ENCODE measurements around the gene TRPV3. TPM values are rescaled to one million over a fixed set of nuclear protein-coding genes. Genes with fewer than 3 reads are reported as not detected.

Gene TRPV3
- total and polyA plus RNA-seq, 2 of the 8 experiments (the other 6 are each of a cell fraction or from before 2014, with no cell fraction given): 0.56 to 1.0 TPM

GRCh38 chr17:3598078-3598477 lies 40.5 kb upstream of the TRPV3 start:
- Histone ChIP-seq H3K4me2 (ENCODE audit: insufficient read depth in 1 of 2, low read depth in 2 of 2, low read length in 2 of 2) (no peak overlapping the region), H3K23me2 (ENCODE audit: low read depth, low read length) (no peaks in the 10 kb centered on the region), H3K79me1 (ENCODE audit: low read depth, low read length) (no peaks in the 10 kb centered on the region), H4K5ac (ENCODE audit: insufficient read length, low read depth, low read length) (no peak overlapping the region), H2BK15ac (ENCODE audit: low read length) (no peak overlapping the region), H2AFZ (ENCODE audit: low read length) (no peak overlapping the region), H2BK120ac (replicated peaks; ENCODE audit: low read depth, low read length) (no peak overlapping the region), H3K4ac (replicated peaks; ENCODE audit: insufficient read length, low read depth, low read length) (no peak overlapping the region), H3K36me3 (ENCODE audit: control insufficient read depth in 2 of 4, insufficient read depth in 4 of 4, low read length in 3 of 4) (no peaks in the 10 kb centered on the region), H3K4me3 (ENCODE audit: extremely low read depth in 1 of 4, insufficient read depth in 2 of 4, low read depth in 3 of 4, low read length in 4 of 4) (no peak overlapping the region), H3K23ac (ENCODE audit: insufficient read length) (no peak overlapping the region), H3K9me3 (ENCODE audit: insufficient read depth in 2 of 2, low read depth in 1 of 2, low read length in 1 of 2) (no peaks in the 10 kb centered on the region), H4K20me1 (replicated peaks in 1 of 2; ENCODE audit: control insufficient read depth in 1 of 2, insufficient read depth in 2 of 2, low read length in 2 of 2) (peaks cover 0 to 2% of the 10 kb centered on the region in 2 experiments), H4K8ac (ENCODE audit: extremely low read depth, insufficient read depth, low read length) (peak overlapping the region; percentile 38; the same call in 1 of the 2 replicates), H2BK12ac (ENCODE audit: low read depth, low read length) (no peak overlapping the region), H3K27me3 (replicated peaks in 1 of 4; ENCODE audit: control insufficient read depth in 3 of 4, extremely low read depth in 1 of 4, insufficient read depth in 3 of 4, low read length in 3 of 4) (no peaks in the 10 kb centered on the region), H3K14ac (ENCODE audit: insufficient read length) (no peak overlapping the region), H3K18ac (ENCODE audit: extremely low read depth, low read length) (no peak overlapping the region), H3K79me2 (ENCODE audit: control insufficient read depth in 1 of 2, insufficient read depth in 2 of 2, low read length in 2 of 2) (no peaks in the 10 kb centered on the region), H3K9ac (replicated peaks in 1 of 4; ENCODE audit: extremely low read depth in 1 of 4, low read depth in 3 of 4, low read length in 3 of 4) (no peak overlapping the region), H2BK20ac (ENCODE audit: low read length) (no peak overlapping the region), H3K4me1 (replicated peaks in 1 of 4; ENCODE audit: control insufficient read depth in 3 of 4, insufficient read depth in 4 of 4, low read length in 3 of 4) (no peaks in the 10 kb centered on the region; a peak in 1 of 7 replicates), H3K56ac (replicated peaks; ENCODE audit: insufficient read length, low read depth, low read length) (no peak overlapping the region), H2AK5ac (ENCODE audit: low read depth, low read length) (no peak overlapping the region), H4K91ac (replicated peaks; ENCODE audit: insufficient read length, low read length) (no peak overlapping the region), H2BK5ac (ENCODE audit: low read depth, low read length) (no peak overlapping the region), H3K27ac (ENCODE audit: low read depth, low read length) (no peak overlapping the region)
- WGBS, 2 experiments (ENCODE audit: extremely low coverage in 1 of 2, insufficient coverage in 1 of 2, insufficient read length in 1 of 2, insufficient replicate concordance in 2 of 2, low coverage in 1 of 2, low lambda C conversion rate in 2 of 2, missing lambda C conversion rate in 1 of 2): 81% methylated on average over 13 of the region's 13 CpGs; no CpG with 5 or more reads in 1 of the 2 experiments
- no peak for FAIRE-seq
- no peak for DNase-seq (ENCODE audit: low read depth in 1 of 2, low spot score in 2 of 2)
- ChIA-PET CTCF (ENCODE audit: partially characterized antibody) (interaction anchor here (0.6 kb wide), 1 partner anchor 55 kb away, joined by 3 read pairs; no protein-coding TSS in a partner anchor), POLR2A (ENCODE audit: partially characterized antibody) (no interaction called here)
- TF ChIP-seq RAD21 (IDR thresholded peaks at IDR 0.05 in 1 of 2, conservative IDR thresholded peaks at IDR 0.05 in 1 of 2; ENCODE audit: low read depth in 2 of 2, low read length in 2 of 2): no peak
- no peak for TF ChIP-seq CEBPB (IDR thresholded peaks at IDR 0.05; ENCODE audit: low read depth, low read length)
- no peak for TF ChIP-seq SP2 (IDR thresholded peaks at IDR 0.05; ENCODE audit: low read length)
- no peak for TF ChIP-seq RFX5 (IDR thresholded peaks at IDR 0.05; ENCODE audit: borderline replicate concordance, low read depth, low read length)
- TF ChIP-seq KDM1A (IDR thresholded peaks at IDR 0.05; ENCODE audit: borderline replicate concordance, low read length): no peak
- TF ChIP-seq TBP (IDR thresholded peaks at IDR 0.05; ENCODE audit: low read depth, low read length): no peak
- TF ChIP-seq SIN3A (conservative IDR thresholded peaks at IDR 0.05 in 1 of 2, IDR thresholded peaks at IDR 0.05 in 1 of 2; ENCODE audit: low read depth in 1 of 2, low read length in 2 of 2): no peak
- TF ChIP-seq POLR2AphosphoS5 (IDR thresholded peaks at IDR 0.05; ENCODE audit: low read depth, low read length): no peak
- no peak for TF ChIP-seq ATF2 (IDR thresholded peaks at IDR 0.05; ENCODE audit: low read length)
- TF ChIP-seq YY1 (IDR thresholded peaks at IDR 0.05; ENCODE audit: low read depth, low read length): no peak

Measured in H1 (cell line).